HG03575 (cell line): ENCODE measurements around the gene ABLIM2.

Experiments used
- ATAC-seq: cut with Tn5 transposase; IDR thresholded peaks from one replicate; pipeline ENCODE4 v1.9.1; 2021; ENCODE audit not compliant: unreplicated experiment, insufficient number of reproducible peaks, low FRiP score; ENCODE audit errors: extremely low read depth

ABLIM2 gene

GRCh38 chr4:8177956-8178355 lies 19.3 kb upstream of the ABLIM2 start:
- no peak for ATAC-seq

- no peak for ATAC-seq
Observed at GRCh38 chr4:8177552-8177951, 18.9 kb upstream of the ABLIM2 start.

- no peak for ATAC-seq
Observed at GRCh38 chr4:8176547-8177399, 18.2 kb upstream of the ABLIM2 start.

GRCh38 chr4:8175686-8176085 lies 17.1 kb upstream of the ABLIM2 start:
- ATAC-seq, result no peak

GRCh38 chr4:8174970-8175369 lies 16.4 kb upstream of the ABLIM2 start:
- no peak for ATAC-seq

GRCh38 chr4:8173492-8174242 lies 15.1 kb upstream of the ABLIM2 start:
- no peak for ATAC-seq

- ATAC-seq, result no peak
Observed at GRCh38 chr4:8171984-8172924, 13.6 kb upstream of the ABLIM2 start.

GRCh38 chr4:8171266-8171665 lies 12.7 kb upstream of the ABLIM2 start:
- no peak for ATAC-seq

- ATAC-seq, result no peak
Observed at GRCh38 chr4:8170341-8170740, 11.7 kb upstream of the ABLIM2 start.

GRCh38 chr4:8169763-8170162 lies 11.2 kb upstream of the ABLIM2 start:
- no peak for ATAC-seq

GRCh38 chr4:8168832-8169598 lies 10.4 kb upstream of the ABLIM2 start:
- ATAC-seq, result no peak

GRCh38 chr4:8168232-8168631 lies 9.6 kb upstream of the ABLIM2 start:
- no peak for ATAC-seq

GRCh38 chr4:8167815-8168214 lies 9.2 kb upstream of the ABLIM2 start:
- ATAC-seq, result no peak

- ATAC-seq, result no peak
Observed at GRCh38 chr4:8167291-8167690, 8.7 kb upstream of the ABLIM2 start.

GRCh38 chr4:8165374-8165896 lies 6.8 kb upstream of the ABLIM2 start:
- no peak for ATAC-seq

- ATAC-seq, result no peak
Observed at GRCh38 chr4:8164687-8165086, 6.1 kb upstream of the ABLIM2 start.

GRCh38 chr4:8164194-8164565 lies 5.6 kb upstream of the ABLIM2 start:
- no peak for ATAC-seq

GRCh38 chr4:8163436-8164193 lies 5.0 kb upstream of the ABLIM2 start:
- ATAC-seq, result no peak
